Epidermal melanocyte (primary cell): ENCODE results near the gene ADGRG3.

Source experiments
- DNase-seq: peaks from one replicate; pipeline ENCODE4 v3.0.0; 2011; ENCODE audit warnings: low spot score; ENCODE audit not compliant: insufficient read length

Gene ADGRG3, protein sequence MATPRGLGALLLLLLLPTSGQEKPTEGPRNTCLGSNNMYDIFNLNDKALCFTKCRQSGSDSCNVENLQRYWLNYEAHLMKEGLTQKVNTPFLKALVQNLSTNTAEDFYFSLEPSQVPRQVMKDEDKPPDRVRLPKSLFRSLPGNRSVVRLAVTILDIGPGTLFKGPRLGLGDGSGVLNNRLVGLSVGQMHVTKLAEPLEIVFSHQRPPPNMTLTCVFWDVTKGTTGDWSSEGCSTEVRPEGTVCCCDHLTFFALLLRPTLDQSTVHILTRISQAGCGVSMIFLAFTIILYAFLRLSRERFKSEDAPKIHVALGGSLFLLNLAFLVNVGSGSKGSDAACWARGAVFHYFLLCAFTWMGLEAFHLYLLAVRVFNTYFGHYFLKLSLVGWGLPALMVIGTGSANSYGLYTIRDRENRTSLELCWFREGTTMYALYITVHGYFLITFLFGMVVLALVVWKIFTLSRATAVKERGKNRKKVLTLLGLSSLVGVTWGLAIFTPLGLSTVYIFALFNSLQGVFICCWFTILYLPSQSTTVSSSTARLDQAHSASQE

DNA sequence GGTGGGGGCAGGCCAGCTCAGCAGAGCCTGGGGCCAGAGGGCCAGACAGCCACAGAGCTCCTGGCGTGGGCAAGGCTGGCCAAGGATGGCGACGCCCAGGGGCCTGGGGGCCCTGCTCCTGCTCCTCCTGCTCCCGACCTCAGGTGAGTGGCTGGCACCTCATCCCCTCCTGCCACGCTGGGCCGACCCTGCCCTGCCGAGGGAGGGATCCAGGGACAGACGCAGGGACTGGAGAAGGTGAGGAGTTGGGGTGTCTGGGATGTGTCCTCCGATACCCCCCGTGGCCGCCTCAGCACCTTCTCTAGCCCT, at the start of gene ADGRG3:
TSS of gene ADGRG3 (plus strand) at position 44 of the 309 bp plus-strand sequence. CDS start at position 86, 42 bp downstream.
- DNase-seq = no peak

DNA sequence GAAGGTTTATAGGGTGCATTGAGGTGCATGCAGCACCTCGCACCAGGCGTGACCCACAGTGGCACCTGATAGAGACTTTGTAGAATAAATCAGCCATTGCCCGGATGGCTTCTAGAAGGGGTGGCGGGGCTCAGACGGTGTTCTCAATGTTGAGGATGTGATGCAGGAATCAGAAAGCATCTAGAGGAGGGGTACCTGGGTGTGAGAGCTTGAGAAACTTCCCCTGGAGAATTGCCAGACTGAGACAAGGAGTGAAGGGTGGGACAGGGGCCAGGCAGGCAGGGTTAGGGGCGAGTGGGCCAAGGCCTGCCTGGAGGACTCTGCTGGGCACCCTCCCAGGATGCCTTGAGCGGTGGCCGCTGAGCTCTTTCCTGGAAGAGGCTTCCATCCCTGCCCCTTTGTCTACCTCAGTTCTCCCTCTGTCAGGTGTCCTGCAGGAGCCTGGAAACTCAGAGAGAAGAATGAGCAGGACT, 48.9 kb upstream of the ADGRG3 start:
- peak; percentile 1 for DNase-seq

DNA sequence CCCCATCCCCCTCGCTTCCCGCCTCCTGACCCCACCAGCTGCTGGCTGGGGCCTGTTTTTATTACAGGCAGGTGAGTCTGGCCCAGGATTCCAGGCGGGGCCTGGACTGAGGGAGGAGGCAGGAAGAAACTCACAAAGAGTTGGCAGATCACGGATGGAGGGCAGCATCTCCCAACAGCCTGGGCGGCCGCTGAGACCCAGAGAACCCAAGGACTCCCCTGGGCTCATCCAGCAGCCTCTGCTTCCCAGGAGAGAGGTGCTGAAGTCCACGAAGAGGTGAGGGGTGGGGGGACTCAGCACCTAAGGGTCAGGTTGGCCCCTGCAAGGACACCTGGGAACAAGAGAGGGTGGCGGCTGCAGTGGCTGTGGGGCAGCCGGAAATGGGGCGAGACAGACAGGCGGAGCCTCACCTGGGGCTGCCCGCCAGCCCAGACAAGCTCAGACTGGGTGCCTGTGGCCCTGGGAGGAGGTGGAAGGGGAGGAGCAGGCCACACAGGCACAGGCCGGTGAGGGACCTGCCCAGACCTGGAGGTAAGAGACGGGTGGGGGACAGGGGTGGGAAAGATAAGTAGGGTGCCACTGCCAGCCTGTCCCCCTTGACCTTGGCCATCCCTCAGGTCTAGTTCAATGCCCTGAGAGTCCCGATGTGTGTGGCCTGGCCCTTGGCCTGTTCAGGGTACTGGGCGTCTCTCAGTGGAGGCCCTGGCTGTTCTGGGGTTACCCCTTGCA, 48.3 kb upstream of the ADGRG3 start:
- no peak for DNase-seq

DNA sequence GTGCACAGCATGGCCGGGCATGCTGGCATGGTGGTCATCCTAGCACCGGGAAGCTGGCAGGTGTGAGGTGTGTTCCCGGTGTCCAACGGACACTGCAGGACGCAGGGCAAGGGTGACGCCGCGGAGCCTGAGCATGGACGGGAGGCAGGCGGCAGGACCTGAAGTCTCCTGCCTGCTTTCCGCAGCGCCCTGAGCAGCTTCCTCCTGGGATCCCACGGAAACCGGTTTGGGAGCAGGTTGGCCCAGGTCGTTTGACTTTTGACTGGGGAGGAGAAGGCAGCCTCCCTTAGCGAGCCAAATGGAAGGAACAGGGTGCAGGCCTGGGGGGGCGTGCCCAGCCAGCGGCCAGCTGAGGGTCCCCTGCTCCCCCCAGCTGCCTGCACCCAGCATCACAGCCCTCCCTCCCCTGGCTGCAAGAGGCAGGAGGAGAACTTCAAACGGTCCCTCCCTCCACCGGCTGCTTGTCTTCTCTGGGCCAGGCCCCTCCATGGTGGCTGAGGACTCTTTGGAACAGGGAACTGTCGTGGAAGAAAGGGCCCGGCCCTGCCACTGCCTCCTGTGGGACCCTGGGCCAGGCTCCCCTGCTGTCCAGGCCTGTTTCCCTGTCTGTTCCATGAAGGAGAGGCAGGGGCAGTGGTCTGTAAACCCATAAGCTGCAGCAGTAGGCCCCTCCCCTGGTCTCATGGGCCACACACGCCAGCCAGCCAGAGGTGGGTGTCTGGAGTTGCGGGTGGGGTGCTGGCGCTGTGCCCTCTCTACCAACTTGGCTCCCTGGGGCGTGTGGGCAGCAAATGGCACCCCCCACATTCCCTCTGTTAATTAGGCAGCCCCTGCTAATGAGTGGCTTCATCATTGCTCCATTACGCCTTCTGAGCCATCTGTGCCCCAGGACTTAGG, 47.5 kb upstream of the ADGRG3 start:
- no peak for DNase-seq

DNA sequence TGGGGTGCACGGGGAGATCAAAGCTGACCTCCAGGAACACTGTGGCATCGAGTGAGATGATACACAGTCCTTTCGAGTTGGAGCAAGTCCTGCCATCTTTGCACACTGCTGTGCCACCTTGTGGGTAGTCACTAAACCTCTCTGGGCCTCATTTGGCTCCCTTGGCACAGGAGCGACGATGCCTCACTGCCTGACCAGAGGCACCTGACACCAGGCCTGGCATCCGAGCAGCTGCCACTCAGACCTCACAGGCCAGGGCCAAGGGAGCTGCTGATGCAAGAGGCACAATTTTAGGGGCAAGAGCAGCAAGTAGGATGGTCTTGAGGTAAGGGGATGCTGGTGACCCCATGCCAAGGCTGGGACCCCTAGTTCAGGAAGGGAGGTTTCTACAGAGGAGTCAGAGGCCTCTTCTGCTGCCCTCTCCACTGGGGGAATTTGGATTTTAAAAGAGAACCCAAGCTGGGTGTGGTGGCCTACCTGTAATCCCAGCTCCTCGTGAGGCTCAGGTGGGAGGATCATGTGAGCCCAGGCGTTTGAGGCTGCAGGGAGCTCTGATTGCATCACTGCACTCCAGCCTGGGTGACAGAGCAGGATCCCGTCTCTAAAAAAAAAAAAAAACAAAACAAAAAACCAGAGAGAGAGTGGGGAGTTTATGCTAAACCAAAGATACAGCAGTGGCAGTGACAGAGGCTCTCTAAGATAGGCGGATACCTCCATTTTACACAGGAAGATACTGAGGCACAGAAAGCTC, 46.4 kb upstream of the ADGRG3 start:
- no peak for DNase-seq

DNA sequence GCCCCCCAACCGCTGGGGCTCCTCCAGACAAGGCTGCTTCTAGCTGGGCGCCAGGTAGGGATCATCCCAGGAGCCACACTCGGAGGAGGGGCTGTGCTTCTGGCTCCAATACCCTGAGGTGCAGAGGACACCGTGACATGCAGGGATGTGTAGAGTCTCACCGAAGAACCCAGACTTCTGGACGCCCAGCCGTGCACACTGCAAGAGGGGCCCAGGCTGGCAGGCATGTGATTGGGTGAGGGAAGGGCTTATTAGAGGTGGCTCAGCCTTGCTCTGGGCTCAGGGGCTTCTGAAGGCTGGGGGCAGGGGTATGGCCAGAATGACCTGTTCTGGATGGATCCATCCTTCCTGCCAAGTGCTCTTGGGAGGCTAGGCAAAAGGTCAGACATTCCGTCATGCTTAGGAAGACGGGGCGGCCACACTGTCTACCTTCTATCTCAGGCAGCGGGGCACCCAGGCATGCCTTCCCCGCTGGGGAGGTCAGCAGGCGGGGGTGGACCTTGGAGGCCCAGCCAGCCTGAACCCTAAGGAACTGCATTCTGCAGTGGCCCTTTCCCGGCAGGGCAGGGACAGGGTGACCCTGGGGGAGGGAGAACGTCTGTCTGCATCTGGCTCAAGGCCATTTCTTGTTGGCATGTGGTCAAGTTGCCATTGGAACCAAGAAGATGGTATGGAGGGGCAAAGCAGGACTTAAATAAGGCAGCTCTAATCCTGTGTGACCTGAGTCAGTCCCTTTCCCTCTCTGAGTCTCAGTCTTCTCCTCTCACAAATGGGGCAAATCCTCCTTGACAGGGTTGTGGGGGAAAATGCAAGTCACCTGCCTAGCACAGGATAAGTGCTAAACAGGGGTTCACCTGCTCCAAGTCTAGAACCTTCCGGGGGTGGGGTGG, 45.5 kb upstream of the ADGRG3 start:
- DNase-seq = no peak

DNA sequence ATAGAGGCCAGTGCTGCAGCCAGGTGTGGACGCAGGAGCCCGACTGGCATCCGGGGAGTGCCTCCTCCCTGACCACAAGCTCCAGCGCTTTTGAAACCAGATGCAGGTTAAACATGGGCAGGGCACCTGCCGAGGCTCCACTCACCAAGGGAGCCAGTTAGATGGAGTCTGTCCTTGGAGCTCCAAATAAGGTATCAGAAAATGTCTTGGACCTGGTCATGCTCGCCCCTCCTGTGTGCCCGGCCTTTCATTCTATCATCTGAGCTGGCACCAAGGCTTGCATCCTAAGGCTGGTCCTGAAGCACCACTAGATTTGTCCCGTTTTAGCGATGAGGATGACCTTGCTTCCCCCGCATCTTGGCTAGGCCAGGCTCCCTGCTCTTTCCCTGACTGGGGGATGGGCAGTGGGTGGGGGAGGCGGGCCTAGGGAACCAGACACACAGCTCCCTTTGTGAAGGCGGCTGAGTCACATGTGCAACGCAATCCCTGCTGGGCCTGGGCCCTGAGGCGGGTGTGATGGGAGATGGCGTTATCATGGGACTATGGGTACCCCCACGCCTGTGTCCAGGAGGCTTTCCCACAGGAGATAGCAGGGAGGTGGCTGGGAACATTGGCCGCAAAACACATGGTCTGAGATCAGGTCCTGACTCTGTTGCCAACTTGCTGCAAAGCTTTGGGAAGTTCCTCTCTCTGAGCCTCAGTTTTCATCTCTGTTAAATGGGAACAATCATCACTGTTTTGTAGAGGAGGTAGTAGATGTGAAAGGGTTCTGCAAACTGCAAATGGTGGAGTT, 44.7 kb upstream of the ADGRG3 start:
- DNase-seq = peak; percentile 52

DNA sequence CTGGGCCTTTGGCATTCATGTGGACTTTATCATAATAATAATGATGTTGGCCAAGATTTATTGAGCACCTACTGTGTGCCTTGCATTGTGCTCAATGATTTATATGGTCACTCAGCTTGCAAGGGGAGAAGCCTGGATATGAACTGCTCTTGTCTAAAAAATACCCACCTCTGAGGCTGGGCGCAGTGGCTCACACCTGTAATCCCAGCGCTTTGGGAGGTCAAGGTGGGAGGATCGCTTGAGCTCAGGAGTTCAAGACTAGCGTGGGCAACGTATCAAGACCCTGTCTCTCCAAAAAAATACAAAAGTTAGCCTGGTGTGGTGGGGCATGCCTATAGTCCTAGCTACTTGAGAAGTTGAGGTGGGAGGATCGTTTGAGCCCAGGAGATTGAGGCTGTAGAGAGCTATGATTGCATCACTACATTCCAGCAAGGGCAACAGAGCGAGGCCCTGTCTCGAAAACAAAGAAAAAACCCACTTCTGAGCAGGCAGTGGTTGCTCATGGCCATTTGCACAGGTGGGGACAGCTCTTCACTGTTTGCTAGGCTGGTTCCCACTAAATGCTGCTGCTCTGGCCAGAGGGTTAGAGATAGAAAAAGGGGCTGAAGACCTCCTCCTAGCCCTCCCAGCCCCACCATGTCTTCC, 43.9 kb upstream of the ADGRG3 start:
- DNase-seq = no peak

DNA sequence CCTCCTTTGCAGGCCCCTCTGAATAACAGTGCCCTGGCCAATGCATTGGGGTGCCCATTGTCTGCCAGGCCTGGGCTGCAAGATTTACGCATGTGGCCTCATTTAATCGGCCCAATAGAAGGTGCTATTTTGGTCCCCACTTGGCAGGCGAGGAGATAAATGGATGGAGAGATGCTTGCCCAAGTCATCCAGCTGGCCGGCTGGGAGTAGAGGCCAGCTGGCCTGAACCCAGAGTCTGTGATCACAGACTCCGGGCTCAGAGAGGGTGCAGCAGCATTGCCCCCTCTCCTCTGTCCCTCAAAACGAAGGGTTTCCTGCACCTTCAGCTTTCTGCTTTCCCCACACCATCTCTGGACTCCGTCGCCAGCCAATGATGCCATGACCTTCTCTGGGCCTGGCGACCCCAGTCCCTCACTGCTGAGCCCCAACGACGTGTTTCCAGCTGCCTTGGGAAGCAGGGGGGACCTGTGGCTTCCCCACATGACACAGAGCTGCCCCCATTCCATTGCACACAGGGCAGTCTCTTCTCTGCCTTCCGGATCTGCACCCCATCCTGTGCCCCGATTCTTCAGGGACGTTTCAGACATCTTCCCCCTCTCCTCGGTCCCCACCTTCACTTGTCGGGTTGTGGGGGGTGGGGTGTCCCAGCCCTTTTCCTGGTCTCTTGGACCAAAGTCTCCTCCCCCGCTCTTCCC, 43.2 kb upstream of the ADGRG3 start:
- DNase-seq = no peak

DNA sequence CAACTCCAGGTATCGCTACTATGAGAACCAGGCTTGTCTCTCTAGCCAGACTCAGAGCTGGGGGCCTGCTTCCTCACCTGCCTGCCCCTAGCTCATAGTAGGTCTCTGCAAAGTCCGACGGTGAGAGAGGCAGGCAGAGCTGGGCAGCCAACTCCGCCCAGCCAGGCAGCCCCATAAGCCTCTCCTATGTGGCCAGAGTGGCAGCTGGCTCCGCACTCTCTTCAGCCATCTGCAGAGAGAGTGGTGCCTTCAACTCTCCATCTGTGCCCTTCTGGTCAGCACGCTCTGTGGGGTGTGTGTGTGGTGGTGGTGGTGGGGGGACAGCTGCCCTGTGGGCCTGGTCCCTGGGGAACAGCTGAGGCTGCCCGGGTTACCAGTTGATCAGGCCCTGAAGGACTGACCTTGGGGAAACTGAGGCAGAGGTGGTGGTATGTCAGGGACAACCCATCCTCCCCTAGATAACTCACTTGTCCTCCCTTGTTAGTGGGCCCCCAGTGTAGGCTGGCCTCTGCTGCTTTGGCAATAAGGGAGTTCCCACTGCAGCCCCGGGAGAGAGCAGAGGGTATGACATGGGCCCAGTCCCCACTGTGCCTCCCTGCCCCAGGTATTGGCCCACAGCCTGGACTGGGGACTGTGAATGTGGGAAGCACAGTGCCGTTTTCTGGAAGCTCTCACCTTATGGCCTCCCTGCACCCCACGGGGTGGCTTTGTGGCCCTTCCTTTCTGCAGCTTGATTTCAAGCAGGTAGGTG, 41.5 kb upstream of the ADGRG3 start:
- DNase-seq = no peak

DNA sequence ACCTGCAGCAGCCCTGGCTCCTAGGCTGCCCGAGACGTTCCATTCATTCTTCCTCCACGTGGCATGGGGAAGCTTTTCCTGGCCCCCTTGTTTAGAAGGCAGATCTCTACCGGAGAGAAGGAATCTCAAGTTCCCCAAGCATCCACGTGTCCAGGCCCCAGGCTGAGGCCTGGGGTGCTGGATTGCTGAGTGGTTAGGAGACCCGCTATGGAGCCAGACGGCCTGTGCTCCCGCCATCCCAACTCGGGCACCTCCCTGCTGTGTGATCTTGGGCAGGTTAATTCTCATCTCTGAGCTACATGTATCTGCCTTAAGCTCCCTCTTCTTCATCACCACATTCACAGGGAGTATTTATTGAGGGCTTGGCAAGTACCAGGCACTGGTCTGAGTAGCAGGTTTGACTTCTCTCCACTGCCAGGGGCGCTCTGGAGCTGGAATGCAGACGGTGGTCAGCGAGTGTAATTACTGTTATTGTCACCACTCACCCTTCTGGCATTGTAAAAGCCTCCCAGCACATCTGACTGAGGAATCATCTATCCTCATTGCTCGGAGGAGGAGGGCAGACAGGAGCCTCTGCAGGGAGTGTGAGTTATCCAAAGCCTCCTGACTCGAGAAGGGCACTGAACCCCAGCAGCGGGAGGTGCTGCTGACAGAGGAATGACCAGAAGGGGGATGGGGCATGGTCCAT, 40.8 kb upstream of the ADGRG3 start:
- no peak for DNase-seq

DNA sequence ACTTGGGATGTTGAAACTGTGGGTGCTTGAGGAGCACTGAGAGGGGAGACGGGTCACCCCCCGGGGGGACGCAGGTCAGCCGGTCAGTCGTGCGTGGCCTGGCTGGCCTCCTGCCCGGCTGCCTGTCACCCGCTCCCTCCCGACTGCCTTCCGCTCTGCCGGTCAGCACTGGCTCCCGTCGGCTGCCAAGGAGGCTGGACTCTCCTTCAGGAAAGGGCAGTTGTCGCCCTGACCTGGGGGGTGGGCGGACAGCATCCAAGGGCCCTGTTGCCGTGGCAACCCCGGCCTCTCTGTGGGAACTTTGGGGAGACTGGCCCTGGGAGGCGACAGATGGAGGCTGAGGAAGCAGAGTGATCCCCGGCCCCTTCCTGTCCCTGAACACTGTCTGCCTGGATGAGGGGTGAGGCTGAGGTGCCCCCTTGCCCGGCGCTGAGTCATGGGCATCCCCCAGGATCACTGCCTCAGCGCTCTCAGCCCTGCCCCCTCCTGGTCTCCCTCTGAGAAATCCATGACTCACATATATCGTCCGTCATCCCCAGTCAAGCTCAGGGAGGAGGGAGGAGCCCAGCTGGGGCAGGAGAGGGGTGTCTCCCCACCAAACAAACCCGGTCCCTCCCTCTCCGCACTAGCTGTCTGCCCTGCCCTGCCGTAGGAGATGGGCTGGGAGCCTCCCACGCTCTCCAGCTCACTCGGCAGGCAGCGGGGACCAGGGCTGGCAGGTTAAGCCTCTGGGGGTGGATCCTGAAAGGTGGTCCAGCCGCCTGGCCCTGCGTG, 39.9 kb upstream of the ADGRG3 start, which contains the start of gene ADGRG1:
TSS of gene ADGRG1 (plus strand) at position 623 of the 774 bp plus-strand sequence. CDS start 21,658 bp downstream, outside the sequence.
- peak; percentile 77 for DNase-seq

DNA sequence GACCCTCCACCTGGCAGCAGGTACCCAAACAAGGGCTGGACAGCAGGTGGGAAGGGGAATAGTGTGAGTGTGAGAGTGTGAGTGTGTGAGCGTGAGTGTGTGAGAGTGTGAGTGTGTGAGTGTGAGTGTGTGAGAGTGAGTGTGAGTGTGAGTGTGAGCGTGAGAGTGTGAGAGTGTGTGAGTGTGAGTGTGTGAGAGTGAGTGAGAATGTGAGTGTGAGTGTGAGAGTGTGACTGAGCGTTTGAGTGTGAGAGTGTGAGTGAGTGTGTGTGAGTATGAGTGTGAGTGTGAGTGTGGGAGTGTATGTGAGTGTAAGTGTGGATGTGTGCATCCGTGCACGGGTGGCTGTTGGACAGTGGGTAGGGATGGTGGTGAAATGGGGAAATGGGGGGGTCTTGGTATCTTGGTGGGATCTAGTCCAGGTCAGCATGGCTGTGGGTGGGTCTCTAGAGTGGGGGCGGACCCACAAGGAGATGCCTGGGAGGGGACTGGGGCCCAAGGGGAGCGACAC, 39.3 kb upstream of the ADGRG3 start:
- DNase-seq = no peak

DNA sequence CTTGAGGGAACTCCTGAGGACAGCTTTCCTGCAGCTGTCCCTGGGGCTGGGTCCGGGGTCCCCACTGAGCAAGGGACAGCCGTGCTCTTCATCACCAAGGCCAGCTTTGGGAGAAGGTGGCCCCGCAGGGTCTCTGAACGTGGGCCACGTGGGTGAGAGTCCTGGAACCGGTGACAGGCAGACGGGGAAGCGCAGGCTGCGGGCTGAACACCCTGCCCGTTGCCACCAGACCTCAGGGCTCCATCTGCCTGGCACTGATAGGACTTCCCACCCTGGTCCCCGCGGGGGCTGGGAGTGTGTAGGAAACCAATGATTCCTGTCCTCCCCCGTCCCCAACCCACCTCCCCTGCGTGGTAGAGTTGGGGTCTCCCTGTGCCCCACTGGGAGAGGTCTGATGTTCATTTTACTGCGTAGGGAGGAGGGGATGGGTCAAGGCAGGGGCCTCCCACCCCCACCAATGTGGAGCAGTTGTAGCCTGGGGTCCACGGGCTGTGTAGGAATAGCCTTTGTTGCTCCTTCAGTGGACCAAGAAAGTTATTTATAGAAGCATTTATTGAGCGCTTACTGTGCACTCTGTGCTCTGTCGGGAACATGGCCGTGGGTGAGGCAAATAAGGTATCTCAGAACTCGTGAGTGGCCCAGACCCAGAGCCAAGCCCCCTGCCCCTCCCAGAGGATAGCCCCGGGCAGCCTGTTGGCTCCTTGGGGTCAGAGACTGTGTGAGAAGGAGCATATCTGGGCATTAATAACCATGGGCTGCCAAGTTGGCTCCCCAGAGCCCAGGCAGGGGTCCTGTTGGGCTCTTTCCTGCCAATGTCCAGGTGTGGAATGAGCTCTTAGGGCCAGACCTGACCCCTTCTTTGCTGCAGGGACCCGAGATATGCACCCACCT, 38.3 kb upstream of the ADGRG3 start:
- no peak for DNase-seq
